Subcutaneous preadipocyte (primary cell): ENCODE results near the gene LILRB3. TPM values are rescaled to one million over a fixed set of nuclear protein-coding genes. Genes with fewer than 3 reads are reported as not detected.

Experiments
- small RNA-seq: library from RNA; depleted of rRNA; stranded (forward); fragments of <200 nt; gene quantifications from one replicate; pipeline ENCODE3, GENCODE V24; 2012
- total RNA-seq: library from RNA; depleted of rRNA; stranded (reverse); fragments of >200 nt; gene quantifications from 2 replicates; pipeline ENCODE4 v1.2.3, GENCODE V29; 2012

LILRB3 gene
- total RNA-seq, result 0.20 TPM in 1 of 2 replicates, not detected in the other

DNA sequence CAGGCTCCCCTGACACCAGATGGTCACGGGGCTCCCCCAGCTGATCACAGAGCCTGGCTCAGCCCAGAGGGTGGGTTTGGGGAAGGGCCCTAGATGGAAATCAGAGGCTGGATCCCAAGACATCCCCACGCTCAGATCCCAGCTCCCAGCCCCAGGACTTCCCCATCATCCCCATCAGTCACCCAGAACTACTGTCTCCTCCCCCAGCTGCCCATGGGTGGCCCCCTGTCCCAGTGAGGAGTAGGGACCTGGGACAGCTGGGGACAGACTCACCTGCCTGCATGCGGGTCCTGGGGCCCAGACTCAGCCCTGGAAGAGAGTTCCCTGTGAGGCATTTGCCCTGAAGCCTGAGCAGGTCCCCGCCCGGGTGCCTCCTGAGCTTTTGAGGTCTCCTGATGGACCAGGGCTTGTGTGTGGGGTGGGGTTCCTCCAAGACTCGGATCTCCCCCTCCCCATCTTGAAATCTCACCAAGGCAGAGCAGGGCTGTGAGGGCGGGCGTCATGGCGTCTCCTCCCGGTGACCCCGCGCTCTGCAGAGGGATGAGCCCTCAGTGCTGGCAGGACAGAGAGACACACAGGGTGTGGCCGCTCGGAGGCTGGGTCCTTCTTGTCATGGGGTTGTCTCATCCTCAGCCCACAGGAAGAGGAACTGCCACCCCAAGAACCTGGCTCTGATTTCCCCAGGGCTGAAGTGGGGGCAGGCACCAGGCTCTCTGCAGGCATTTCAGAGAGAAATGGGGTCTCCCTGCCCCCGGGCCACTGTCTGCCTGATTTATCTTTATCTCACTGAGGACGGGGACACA lies at the start of gene LILRB3:
Gene LILRB3 (minus strand): TSS at position 534 of the 803 bp plus-strand sequence. CDS start 31 bp downstream, at position 503.

DNA sequence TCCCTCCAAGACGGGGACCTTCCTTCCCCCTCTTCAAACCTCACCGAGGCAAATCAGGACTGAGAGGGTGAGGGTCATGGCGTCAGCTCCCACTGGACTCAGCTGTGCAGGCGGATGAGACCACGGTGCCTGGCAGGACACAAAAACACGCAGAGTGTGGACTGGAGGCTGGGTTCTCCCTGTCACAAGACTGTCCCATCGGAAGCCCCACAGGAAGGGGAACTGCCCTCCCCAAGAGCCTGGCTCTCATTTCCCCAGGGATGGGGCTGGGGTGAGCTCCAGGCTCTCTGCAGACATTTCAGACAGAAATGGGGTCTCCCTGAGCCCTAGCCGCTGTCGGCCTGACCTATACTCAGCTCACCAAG lies 34.3 kb upstream of the LILRB3 start, which contains the start of gene LILRB5:
Gene LILRB5 (minus strand): TSS at position 158 of the 365 bp plus-strand sequence. CDS start 80 bp downstream, at position 78.

DNA sequence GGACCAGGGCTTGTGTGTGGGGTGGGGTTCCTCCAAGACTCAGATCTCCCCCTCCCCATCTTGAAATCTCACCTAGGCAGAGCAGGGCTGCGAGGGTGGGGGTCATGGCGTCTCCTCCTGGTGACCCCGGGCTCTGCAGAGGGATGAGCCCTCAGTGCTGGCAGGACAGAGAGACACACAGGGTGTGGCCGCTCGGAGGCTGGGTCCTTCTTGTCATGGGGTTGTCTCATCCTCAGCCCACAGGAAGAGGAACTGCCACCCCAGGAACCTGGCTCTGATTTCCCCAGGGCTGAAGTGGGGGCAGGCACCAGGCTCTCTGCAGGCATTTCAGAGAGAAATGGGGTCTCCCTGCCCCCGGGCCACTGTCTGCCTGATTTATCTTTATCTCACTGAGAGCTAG lies 19.8 kb upstream of the LILRB3 start, which contains the start of gene LILRA6:
Gene LILRA6 (minus strand): TSS at position 145 of the 400 bp plus-strand sequence.

DNA sequence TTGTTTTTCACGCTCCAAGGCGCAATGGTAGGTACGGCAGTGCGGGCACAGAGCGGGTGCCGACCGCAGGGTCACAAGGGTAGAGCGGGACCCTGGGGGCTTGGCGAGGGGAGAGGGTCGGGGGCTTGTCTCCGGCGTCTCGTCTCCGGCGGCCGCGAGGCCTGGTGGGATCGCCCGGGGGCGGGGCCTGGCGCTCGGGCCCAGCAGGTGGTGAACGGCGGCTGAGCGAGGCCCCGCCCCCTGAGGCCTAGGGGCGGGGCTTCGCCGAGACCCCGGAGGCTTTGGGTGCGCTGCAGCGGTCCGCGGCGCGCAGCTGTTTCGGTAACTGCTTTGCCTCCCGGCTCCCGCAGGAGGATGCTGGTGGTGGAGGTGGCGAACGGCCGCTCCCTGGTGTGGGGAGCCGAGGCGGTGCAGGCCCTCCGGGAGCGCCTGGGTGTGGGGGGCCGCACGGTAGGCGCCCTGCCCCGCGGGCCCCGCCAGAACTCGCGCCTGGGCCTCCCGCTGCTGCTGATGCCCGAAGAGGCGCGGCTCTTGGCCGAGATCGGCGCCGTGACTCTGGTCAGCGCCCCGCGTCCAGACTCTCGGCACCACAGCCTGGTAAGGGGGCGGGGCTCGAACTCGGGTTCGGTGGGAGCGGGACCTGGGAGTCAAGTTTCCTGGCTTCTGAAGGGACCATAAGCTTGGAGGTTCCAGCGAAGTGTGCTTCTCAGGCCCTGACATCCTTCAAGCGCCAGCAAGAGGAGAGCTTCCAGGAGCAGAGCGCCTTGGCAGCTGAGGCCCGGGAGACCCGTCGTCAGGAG lies 31.6 kb downstream of the LILRB3 start, which contains the start of gene TSEN34:
Gene TSEN34 (plus strand): TSS at position 298 of the 800 bp plus-strand sequence. CDS start 57 bp downstream, at position 355.

DNA sequence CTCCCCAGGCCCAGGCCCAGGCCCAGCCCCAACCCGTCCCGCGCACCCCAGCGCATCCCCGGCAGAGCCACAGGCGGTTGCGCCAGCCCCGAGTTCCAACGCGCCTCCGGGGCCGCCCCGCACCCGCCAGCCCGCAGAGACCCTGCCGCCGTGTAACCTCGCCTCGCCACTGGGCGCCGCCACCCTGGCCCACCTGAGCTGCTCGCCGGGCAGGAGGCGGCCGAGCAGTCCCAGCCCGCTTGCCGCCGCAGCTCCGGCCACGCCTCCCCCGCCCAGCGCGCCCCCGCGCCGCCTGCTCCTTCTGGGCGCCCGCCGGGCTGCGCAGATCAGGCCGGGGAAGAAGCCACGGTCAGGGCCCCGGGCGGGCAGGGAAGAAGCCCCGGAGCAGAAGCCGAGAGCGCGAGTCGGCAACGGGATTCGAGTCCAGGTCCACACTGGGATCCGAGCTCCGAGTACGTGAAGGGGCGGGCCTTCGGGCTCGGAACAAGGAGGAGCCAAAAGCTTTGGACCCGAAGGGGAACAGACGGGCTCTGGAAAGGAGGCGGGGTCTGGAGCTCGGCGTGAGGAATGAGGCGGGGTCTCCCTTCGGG lies 33.6 kb downstream of the LILRB3 start, which contains the start of gene MBOAT7:
Gene MBOAT7 (minus strand): TSS at position 436 of the 590 bp plus-strand sequence. CDS start 1,072 bp downstream, outside the sequence.

DNA sequence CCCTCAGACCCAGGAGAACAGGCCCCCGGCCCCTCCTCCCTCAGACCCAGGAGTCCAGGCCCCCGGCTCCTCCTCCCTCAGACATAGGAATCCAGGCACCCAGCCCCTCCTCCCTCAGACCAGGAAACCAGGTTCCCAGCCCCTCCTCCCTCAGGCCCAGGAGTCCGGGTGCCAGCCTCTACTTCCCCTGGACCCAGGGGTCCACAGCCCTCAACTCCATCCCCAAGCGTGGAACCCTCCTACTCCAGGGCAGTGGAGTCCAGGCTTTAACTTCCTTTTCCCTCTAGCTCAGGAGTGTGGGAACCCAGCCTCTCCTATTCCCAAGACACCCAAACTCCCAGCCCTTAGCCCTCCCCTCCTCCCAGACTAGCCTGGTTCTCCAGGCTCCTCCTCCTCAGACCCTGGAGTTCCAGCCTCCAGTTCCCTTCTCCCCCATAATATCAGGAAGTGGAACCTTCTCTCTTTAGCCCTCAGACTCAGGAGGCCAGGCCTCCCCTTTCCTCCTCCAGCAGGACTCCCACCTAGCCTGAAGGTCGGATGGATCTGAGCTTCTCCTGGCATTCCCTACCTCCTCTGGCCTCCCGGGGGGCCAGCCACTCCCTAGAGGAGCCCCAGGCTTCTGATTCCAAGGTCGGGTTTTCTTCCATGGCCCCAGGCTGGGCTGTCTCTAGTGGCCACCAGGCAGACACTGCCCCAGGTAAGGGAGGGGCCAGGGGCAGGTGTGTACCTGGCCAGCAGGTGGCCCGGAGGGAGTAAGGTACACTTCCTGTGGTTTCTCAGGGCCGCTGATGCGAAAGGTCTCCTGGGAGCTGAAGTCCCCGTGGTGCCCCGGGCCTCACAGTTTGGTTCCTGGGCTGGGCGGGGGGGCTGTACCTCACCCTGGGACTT lies 50.1 kb downstream of the LILRB3 start, which contains the start of gene TMC4:
Gene TMC4 (minus strand): TSS at position 690 of the 888 bp plus-strand sequence. CDS start 43 bp downstream, at position 647.

Small RNAs within 50 kb of the gene (small RNA-seq; reads per million reads assigned to genes)
- gene RNU6-1307P, result not detected

Other genes starting within 250 kb of the LILRB3 start
- gene CACNG6, start 231.4 kb downstream of the LILRB3 start, total RNA-seq, result not detected in 2 replicates
- not detected in 2 replicates for gene VSTM1, start 159.1 kb downstream of the LILRB3 start, total RNA-seq
- gene TARM1, start 141.6 kb downstream of the LILRB3 start, total RNA-seq, result not detected in 2 replicates
- gene OSCAR, start 122.2 kb downstream of the LILRB3 start, total RNA-seq, result under 0.01 and 0.20 TPM in 2 replicates
- gene NDUFA3, start 120.2 kb downstream of the LILRB3 start, total RNA-seq, result 9.9 and 12.1 TPM in 2 replicates
- 8.4 and 10.3 TPM in 2 replicates for gene TFPT, start 107.3 kb downstream of the LILRB3 start, total RNA-seq
- 49.6 and 55.5 TPM in 2 replicates for gene PRPF31, start 107.3 kb downstream of the LILRB3 start, total RNA-seq
- gene CNOT3, start 85.2 kb downstream of the LILRB3 start, total RNA-seq, result 7.3 and 9.2 TPM in 2 replicates
- gene LENG1, start 63.3 kb downstream of the LILRB3 start, total RNA-seq, result 4.3 and 4.8 TPM in 2 replicates
- not detected in 2 replicates for gene TMC4, start 49.8 kb downstream of the LILRB3 start, total RNA-seq
- 30.9 and 32.0 TPM in 2 replicates for gene MBOAT7, start 33.4 kb downstream of the LILRB3 start, total RNA-seq
- gene TSEN34, start 31.7 kb downstream of the LILRB3 start, total RNA-seq, result 60.8 and 64.7 TPM in 2 replicates
- gene RPS9, start 22.1 kb downstream of the LILRB3 start, total RNA-seq, result 1,299 and 2,011 TPM in 2 replicates
- gene LILRA6, start 19.8 kb upstream of the LILRB3 start, total RNA-seq, result not detected in 2 replicates
- gene LILRB5, start 34.3 kb upstream of the LILRB3 start, total RNA-seq, result not detected in 2 replicates
- gene LILRB2, start 58.1 kb upstream of the LILRB3 start, total RNA-seq, result not detected in 2 replicates
- gene LILRA5, start 90.2 kb upstream of the LILRB3 start, total RNA-seq, result not detected in 2 replicates
- not detected in 2 replicates for gene LILRA4, start 116.2 kb upstream of the LILRB3 start, total RNA-seq
- gene LAIR1, start 141.9 kb upstream of the LILRB3 start, total RNA-seq, result not detected in 2 replicates
- not detected in 2 replicates for gene TTYH1, start 192.5 kb upstream of the LILRB3 start, total RNA-seq
- gene LENG8, start 226.2 kb upstream of the LILRB3 start, total RNA-seq, result 50.7 and 57.1 TPM in 2 replicates
- gene LENG9, start 240.8 kb upstream of the LILRB3 start, total RNA-seq, result 4.9 and 7.3 TPM in 2 replicates